ENCODE measurements around the gene TAB2. TPM values are rescaled to one million over a fixed set of nuclear protein-coding genes. Genes with fewer than 3 reads are reported as not detected.

Gene TAB2
- polyA plus RNA-seq, 3 donors: 3.1 to 32.0 (median 6.0) TPM

DNA sequence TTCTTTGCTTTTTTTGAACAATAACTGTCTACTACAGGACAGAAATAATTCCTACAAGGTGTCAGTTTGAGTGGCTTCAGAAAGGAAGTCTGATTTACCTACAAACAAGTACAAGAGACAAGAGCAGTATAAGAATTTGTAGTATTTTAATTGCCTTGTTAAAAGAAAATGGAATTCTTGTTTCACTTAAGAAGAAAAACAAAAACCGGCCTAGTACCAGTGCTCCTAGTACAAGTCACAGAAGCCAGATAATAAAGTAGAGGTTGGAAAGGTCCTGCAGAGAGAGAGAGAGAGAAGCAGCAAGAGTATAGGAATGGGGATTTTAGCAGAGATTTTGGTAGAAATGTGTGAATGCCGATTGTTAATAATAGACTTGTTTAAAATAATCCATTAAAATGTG is 6.4 kb downstream of the TAB2 start:
- H3K79me2 ChIP-seq (ENCODE audit: insufficient read depth, low read length): peaks cover 100% of the 10 kb centered on the region
- no peak overlapping the region for H3K9ac ChIP-seq (ENCODE audit: insufficient read depth, low read length, poor library complexity, severe bottlenecking)
- intact Hi-C loops (cut with micrococcal nuclease): no loop called here
- no peaks in the 10 kb centered on the region for H3K36me3 ChIP-seq (replicated peaks in 1 of 2; ENCODE audit: control insufficient read depth in 1 of 2, insufficient read depth in 2 of 2, low read length in 2 of 2)
- Mint-ChIP-seq H3K27me3 (ENCODE audit: low read depth in 3 of 3) (no peaks in the 10 kb centered on the region), H3K4me1 (peaks cover 66% of the 10 kb centered on the region), H3K9me3 (no peaks in the 10 kb centered on the region), H3K36me3 (peaks cover 0 to 5% of the 10 kb centered on the region in 2 donors), H3K27ac (peak overlapping the region in 3 of 7 donors; percentile 8 to 84 (median 10)), H3K4me3 (no peak overlapping the region)
- H4K20me1 ChIP-seq (ENCODE audit: insufficient read depth, low read length): peaks cover 98% of the 10 kb centered on the region
- 63% methylated on average over 1 of the region's 2 CpGs for WGBS (ENCODE audit: insufficient coverage)
- peaks cover 13 to 35% of the 10 kb centered on the region in 2 donors for H3K4me1 ChIP-seq (ENCODE audit: control insufficient read depth in 1 of 2, insufficient read depth in 2 of 2, low read length in 2 of 2)
- H2AFZ ChIP-seq (ENCODE audit: insufficient read depth, low read depth, low read length, poor library complexity, severe bottlenecking): no peak overlapping the region
- H3K4me3 ChIP-seq (replicated peaks in 1 of 3; ENCODE audit: low read depth in 2 of 3, low read length in 3 of 3): no peak overlapping the region
- no peaks in the 10 kb centered on the region for H3K27me3 ChIP-seq (ENCODE audit: control insufficient read depth in 2 of 2, insufficient read depth in 2 of 2, low read length in 2 of 2)
- no peak overlapping the region for H3K27ac ChIP-seq (ENCODE audit: low read depth in 1 of 2, low read length in 2 of 2)
- DNase-seq: no peak
- H3K4me2 ChIP-seq (replicated peaks; ENCODE audit: extremely low read depth, low read length, poor library complexity, severe bottlenecking): no peak overlapping the region
- no peaks in the 10 kb centered on the region for H3K9me3 ChIP-seq (replicated peaks in 1 of 2; ENCODE audit: control insufficient read depth in 1 of 2, insufficient read depth in 1 of 2, low read length in 2 of 2)
- TF ChIP-seq, protein P1, sequence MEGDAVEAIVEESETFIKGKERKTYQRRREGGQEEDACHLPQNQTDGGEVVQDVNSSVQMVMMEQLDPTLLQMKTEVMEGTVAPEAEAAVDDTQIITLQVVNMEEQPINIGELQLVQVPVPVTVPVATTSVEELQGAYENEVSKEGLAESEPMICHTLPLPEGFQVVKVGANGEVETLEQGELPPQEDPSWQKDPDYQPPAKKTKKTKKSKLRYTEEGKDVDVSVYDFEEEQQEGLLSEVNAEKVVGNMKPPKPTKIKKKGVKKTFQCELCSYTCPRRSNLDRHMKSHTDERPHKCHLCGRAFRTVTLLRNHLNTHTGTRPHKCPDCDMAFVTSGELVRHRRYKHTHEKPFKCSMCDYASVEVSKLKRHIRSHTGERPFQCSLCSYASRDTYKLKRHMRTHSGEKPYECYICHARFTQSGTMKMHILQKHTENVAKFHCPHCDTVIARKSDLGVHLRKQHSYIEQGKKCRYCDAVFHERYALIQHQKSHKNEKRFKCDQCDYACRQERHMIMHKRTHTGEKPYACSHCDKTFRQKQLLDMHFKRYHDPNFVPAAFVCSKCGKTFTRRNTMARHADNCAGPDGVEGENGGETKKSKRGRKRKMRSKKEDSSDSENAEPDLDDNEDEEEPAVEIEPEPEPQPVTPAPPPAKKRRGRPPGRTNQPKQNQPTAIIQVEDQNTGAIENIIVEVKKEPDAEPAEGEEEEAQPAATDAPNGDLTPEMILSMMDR (IDR thresholded peaks at IDR 0.05): no peak

DNA sequence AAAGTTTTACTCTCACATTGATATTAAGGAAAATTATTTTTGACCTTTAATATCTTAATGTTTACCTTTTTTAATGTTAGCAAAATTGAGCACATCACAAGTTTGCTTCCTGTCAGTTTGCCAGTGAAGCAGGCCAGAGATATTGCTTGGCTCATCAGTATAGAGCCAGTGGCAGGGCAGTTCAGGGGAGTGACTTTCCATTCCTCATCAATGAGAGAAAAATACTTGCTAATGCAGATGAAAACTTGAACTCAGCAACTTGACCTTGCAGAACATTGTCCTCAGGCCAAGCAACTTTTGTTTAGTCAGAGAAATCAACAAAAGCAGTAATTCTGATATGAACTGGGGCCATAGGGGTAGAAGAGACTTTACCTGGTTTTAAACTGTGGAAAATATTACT is 6.9 kb downstream of the TAB2 start:
- Histone ChIP-seq H3K4me2 (replicated peaks; ENCODE audit: extremely low read depth, low read length, poor library complexity, severe bottlenecking) (no peak overlapping the region), H3K9ac (ENCODE audit: insufficient read depth, low read length, poor library complexity, severe bottlenecking) (no peak overlapping the region), H3K27ac (ENCODE audit: low read depth in 1 of 2, low read length in 2 of 2) (no peak overlapping the region), H3K79me2 (ENCODE audit: insufficient read depth, low read length) (peaks cover 100% of the 10 kb centered on the region), H3K36me3 (replicated peaks in 1 of 2; ENCODE audit: control insufficient read depth in 1 of 2, insufficient read depth in 2 of 2, low read length in 2 of 2) (no peaks in the 10 kb centered on the region), H3K4me1 (ENCODE audit: control insufficient read depth in 1 of 2, insufficient read depth in 2 of 2, low read length in 2 of 2) (peaks cover 13 to 32% of the 10 kb centered on the region in 2 donors), H3K4me3 (replicated peaks in 1 of 3; ENCODE audit: low read depth in 2 of 3, low read length in 3 of 3) (no peak overlapping the region), H3K27me3 (ENCODE audit: control insufficient read depth in 2 of 2, insufficient read depth in 2 of 2, low read length in 2 of 2) (no peaks in the 10 kb centered on the region), H3K9me3 (replicated peaks in 1 of 2; ENCODE audit: control insufficient read depth in 1 of 2, insufficient read depth in 1 of 2, low read length in 2 of 2) (no peaks in the 10 kb centered on the region), H4K20me1 (ENCODE audit: insufficient read depth, low read length) (peaks cover 99% of the 10 kb centered on the region), H2AFZ (ENCODE audit: insufficient read depth, low read depth, low read length, poor library complexity, severe bottlenecking) (no peak overlapping the region)
- Mint-ChIP-seq H3K4me3 (no peak overlapping the region), H3K27ac (peak overlapping the region in 2 of 7 donors; percentile 8 to 72), H3K9me3 (no peaks in the 10 kb centered on the region), H3K36me3 (peaks cover 0 to 5% of the 10 kb centered on the region in 2 donors), H3K27me3 (ENCODE audit: low read depth in 3 of 3) (no peaks in the 10 kb centered on the region), H3K4me1 (peaks cover 68% of the 10 kb centered on the region)
- intact Hi-C loops (cut with micrococcal nuclease): no loop called here
- DNase-seq: no peak
- TF ChIP-seq, protein P1 (IDR thresholded peaks at IDR 0.05): no peak
